GM19035 (cell line): ENCODE results near the gene ENDOD1.

Source experiments
- ATAC-seq: cut with Tn5 transposase; IDR thresholded peaks from one replicate; pipeline ENCODE4 v1.9.1; 2021; ENCODE audit not compliant: unreplicated experiment

Gene ENDOD1

DNA sequence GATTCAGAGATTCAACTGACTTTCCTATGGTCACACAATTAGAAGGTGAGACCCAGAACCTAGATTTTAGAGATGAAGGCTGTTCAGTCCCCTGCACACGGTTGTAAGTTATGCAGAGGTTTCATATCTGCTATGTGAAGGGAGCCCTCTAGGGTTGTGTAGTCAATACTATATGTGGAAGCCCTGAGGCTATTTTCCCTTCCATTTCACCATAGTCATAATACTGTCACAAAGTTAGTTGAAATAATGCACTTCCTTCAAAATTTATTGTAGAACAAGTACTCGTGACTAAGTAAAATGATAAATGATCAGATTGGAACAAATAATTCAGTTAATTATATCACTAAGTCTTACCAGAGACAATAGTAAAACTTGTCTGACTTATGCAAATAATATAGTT lies 48.8 kb downstream of the ENDOD1 start:
- peak; percentile 89 for ATAC-seq

GRCh38 chr11:95140397-95141033 lies 50.9 kb downstream of the ENDOD1 start:
- no peak for ATAC-seq

- no peak for ATAC-seq
Measured at GRCh38 chr11:95142431-95142830, 52.8 kb downstream of the ENDOD1 start.

DNA sequence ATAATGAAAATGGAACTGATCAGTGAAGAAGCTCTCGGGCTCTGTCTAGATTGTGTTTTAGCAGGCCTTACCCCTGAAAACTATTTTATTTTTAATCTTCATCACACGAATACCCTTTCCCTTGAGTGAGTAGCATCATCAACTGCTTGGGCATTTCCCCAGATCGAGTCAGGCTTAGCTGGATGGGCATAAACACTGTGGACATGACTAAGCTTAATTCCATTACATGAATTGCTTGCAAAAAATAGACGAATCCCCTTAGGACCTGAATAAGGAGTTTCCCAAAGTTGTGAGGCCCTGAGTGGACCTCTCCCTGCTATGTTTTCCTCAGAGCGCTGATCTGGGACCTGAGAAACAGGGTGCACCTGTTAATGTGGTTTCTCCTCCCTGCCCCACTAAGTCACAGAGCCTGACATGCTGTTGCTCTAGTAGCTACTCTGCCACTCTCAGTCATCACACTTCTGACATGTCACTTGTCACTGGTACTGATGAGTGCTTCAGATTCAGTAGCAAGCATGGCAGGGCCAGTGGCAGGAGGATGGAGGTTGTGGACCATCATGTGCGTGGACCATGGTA lies 53.5 kb downstream of the ENDOD1 start:
- no peak for ATAC-seq

DNA sequence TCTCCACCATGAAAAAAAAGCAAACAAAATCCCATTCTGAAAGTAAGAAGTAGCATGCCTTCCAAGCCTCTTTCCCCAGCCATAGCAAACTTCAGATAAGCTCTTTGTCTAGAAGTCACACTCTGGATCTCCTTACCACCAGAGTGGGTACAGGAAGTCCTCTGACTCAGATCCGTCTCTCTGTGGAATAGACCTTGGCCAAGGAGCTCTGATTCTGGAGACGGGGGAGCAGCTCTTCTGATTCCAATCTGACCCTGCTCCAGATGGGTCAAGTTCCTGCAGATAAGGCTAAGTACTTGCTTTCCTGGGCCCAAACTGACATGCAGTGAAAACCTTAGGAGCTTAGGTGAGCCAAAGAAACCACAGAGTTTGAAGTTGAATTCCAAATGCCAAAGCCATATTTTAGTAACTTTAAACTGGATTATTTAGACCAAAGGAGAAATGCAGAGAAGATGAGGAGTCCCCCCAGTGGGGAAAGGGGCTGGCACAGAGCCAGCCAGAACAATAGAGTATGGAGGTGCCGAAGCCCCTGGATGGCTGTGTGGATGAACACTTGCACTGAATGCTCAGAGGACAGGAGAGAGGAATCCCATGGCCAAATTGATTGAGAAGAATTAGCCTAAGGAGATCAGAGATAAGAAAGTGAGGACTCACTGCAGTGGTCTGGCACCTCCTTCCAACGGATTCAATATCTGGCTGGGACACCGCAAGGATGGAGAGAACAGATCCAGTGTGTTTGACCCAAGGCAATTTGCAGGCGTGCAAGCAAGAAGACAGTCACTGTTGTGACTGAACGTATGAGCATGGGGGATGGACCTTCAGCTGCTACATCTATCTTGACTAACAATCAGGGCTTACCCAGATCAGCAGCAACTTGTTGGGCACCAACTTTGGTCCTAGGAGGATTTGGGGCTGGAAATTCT lies 54.9 kb downstream of the ENDOD1 start:
- no peak for ATAC-seq

- no peak for ATAC-seq
Measured at GRCh38 chr11:95145430-95146060, 55.9 kb downstream of the ENDOD1 start.

DNA sequence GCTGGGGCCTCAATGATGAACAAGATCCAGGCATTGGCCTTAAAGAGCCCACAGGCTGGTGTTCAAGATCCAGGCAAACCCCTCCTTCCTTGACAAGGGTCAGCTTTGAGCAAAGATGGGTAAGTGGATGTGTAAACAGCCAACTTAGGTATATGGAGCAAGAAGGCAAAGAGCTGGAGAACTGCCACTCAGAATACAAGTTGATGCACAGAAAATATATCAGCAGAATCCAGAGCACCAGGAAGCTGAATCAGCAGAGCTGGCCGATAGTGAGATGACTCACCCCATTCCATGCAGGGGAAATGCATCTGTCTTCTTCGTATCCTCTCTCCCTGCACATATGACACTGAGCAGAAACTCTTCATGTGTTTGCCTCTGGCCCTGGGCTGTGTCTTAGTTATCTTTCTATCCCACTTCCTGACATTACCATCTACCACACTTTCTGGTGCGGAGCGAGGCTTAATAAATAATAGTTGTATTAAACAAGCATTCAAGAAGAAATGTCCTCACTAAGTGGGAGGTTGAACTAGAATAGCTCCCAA lies 57.8 kb downstream of the ENDOD1 start:
- no peak for ATAC-seq

DNA sequence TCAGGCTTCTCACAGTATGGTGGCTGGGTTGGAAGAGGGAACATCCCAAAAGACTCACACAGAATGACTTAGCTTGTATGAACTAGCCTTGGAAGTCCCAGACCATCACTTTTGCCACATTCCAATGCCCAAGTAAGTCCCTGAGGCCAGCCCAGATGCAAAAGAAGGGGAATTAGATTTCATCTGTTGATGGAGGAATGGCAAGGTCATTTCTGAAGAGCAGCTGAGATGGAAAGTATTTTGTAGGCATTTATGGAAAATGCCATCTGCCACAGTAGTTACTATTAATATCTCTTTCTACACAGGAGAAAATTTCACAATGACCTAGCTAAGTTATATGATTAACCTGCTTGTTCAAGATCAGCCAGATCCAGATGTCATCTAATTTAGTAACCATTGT lies 58.8 kb downstream of the ENDOD1 start:
- no peak for ATAC-seq

DNA sequence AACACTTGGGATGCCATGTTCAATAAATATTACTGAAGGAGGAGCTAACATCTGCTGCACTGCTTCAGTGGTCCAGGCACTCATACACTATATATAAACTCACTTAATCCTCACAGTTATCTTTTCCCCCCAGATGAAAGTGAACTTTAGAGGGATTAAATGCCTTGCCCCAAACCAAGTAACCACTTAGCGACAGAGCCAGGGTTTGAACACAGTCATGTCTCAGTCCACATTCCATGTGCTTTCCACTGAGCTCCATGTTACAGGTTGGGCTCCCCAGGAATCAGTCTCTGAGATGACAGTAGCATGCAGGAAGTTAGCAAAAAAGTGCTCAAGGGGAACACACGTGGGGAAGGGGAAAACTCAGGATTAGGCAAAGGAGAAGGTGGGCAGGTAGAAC lies 59.3 kb downstream of the ENDOD1 start:
- no peak for ATAC-seq

DNA sequence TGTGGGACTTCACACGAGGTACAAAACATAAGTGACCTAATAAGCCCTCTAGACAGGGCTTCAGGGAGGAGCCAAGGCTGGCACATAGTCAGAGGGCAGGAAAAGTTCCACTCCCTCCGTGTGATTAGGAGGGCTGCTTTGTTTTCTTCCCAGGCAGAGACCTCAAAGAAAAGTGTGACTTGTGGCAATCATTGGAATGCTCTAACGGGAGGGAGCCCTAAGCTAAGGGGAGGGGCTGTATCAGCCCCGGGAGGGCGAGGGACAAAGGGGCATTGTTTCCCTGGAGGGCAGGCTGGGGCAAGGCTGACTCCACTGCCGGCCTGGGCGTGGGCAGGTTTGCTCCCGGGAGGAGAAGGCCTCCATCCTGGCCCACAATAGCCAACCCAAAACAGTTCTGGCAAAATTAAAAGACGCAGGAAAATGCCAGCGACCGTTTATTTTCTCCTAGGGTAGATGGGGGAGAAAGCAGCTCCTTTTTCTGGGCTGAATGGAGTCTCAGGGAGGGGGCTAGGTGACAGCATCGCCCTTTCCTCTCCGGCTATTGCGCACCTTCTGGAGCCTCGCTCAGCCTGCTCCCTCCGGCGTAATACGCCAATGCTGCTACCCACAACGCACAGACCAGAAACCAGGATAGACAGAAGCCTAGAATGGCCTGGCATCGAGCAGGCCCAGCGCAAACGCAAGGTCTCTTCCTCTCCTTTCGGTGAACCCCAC lies 60.2 kb downstream of the ENDOD1 start:
- ATAC-seq = no peak

DNA sequence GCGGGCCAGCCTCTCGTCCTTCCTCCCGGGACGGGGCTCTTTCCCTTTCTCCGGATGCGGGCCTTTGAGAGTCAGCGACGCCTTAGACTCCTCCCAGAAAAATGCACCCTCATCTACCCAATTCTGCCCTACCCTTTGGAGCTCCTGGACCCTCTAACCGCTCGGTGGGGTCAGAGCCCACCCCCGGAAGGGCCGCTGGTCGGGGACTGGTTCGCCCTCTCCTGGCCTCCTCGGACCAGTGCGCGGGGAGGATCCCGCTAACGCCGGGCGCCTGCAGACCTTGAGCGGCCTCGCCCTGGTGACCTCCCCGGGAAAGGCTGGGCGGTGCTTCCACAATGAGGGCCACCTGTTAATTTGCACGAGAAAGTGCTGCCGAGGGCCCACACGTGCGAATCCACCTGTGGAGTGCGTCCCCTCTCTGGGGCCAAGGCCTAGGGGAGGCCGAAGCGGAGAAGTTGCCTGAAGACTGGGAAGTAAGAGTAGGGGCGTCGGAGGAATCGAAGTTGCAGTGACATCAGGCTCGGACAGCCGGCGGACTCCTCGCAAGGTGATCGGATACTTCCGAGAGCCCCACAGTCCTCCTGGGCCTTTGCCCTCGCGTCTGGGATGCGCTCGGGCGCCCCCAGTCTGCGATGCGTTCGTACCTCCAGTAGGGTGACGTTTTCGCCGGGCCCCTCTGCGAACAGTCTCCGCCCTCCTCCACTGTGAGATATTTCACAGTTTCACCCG lies 61.5 kb downstream of the ENDOD1 start:
- peak; percentile 85 for ATAC-seq

- no peak for ATAC-seq
Measured at GRCh38 chr11:95152876-95153856, 63.5 kb downstream of the ENDOD1 start.

GRCh38 chr11:95153857-95154246 lies 64.2 kb downstream of the ENDOD1 start:
- no peak for ATAC-seq

GRCh38 chr11:95154514-95154913 lies 64.9 kb downstream of the ENDOD1 start:
- ATAC-seq = no peak

DNA sequence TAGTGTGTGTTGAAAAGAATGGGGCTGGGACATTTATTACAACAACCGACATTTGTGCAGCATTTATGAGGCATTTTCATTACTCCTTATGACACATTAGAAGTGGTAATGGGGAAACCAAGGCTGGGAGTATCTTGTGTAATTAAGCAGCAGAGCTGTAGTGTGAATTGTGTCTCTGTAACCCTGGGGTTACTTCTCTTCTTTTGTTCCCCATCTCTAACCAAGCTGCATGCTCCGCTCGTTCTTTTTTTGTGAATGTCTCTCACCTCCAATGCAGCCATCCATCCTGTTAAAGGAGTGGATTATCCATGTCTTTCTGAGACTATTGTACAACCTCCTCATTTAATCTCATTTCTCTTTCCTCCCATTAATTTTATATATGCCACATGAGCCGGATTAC lies 65.7 kb downstream of the ENDOD1 start:
- ATAC-seq = no peak

- ATAC-seq = no peak
Measured at GRCh38 chr11:95156133-95156721, 66.6 kb downstream of the ENDOD1 start.

- no peak for ATAC-seq
Measured at GRCh38 chr11:95156916-95157541, 67.4 kb downstream of the ENDOD1 start.

DNA sequence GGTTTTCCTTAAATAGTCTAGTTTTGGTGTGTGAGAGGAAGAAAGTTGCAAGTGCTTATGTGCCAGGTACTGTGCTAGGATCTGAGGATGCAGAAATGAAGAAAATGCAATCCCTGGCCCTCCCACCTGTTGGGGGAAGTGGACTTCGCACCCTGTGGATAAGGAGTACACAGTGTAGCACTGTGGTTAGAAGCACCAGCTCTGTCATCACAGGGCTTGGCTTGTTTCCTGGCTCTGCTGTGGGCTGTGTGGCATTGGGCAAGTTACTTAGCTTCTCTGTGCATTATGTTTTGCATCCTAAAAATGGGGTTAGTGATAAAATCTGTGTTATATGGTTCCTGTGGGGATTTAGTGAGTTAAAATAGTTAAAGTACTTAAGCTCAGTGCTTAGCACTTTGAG lies 68.2 kb downstream of the ENDOD1 start:
- ATAC-seq = no peak
